Activated naive CD4-positive, alpha-beta T cell (primary cell): ENCODE measurements around the gene OR51M1.

Experiments used
- DNase-seq, 4 experiments: peaks; one replicate each; lab custom pipeline; 2025; lab: John Stamatoyannopoulos, UW

Gene OR51M1

GRCh38 chr11:5384335-5384734, 723 bp downstream of the OR51M1 start:
- no peak for DNase-seq

GRCh38 chr11:5390210-5390609, 6.6 kb downstream of the OR51M1 start:
- DNase-seq: no peak

- DNase-seq: no peak
These were observed 10.5 kb downstream of the OR51M1 start for GRCh38 chr11:5394091-5394490.

- no peak for DNase-seq
These were observed 15.3 kb downstream of the OR51M1 start for GRCh38 chr11:5398936-5399335.

GRCh38 chr11:5405173-5405572, 21.6 kb downstream of the OR51M1 start:
- no peak for DNase-seq

GRCh38 chr11:5420993-5421392, 37.4 kb downstream of the OR51M1 start:
- DNase-seq: no peak

GRCh38 chr11:5421811-5422210, 38.2 kb downstream of the OR51M1 start, which contains the start of gene OR51Q1:
Gene OR51Q1 (plus strand): TSS chr11:5422111. CDS start chr11:5422201, 90 bp downstream.
- DNase-seq: no peak

- DNase-seq: no peak
These were observed 39.5 kb downstream of the OR51M1 start for GRCh38 chr11:5423131-5423530.

- DNase-seq: no peak
These were observed 57.8 kb downstream of the OR51M1 start, which contains the start of gene OR51I1 for GRCh38 chr11:5441414-5441813. Gene OR51I1 (minus strand): TSS chr11:5441514. CDS start chr11:5441514, 0 bp downstream.
